HG03066 (cell line): ENCODE results near the gene CLIP4.
A peak's percentile ranks its signal among the peaks of the same experiment; 100 is the strongest.
"Not testable (repeated sequence)": the region's sequence is repeated elsewhere in the genome, so short reads cannot be mapped to it uniquely, and the experiment has no call there.

Experiments used
- ATAC-seq: cut with Tn5 transposase; IDR thresholded peaks from one replicate; pipeline ENCODE4 v1.9.1; 2021; ENCODE audit warnings: low read depth; ENCODE audit not compliant: unreplicated experiment

CLIP4 gene, protein sequence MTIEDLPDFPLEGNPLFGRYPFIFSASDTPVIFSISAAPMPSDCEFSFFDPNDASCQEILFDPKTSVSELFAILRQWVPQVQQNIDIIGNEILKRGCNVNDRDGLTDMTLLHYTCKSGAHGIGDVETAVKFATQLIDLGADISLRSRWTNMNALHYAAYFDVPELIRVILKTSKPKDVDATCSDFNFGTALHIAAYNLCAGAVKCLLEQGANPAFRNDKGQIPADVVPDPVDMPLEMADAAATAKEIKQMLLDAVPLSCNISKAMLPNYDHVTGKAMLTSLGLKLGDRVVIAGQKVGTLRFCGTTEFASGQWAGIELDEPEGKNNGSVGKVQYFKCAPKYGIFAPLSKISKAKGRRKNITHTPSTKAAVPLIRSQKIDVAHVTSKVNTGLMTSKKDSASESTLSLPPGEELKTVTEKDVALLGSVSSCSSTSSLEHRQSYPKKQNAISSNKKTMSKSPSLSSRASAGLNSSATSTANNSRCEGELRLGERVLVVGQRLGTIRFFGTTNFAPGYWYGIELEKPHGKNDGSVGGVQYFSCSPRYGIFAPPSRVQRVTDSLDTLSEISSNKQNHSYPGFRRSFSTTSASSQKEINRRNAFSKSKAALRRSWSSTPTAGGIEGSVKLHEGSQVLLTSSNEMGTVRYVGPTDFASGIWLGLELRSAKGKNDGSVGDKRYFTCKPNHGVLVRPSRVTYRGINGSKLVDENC

DNA sequence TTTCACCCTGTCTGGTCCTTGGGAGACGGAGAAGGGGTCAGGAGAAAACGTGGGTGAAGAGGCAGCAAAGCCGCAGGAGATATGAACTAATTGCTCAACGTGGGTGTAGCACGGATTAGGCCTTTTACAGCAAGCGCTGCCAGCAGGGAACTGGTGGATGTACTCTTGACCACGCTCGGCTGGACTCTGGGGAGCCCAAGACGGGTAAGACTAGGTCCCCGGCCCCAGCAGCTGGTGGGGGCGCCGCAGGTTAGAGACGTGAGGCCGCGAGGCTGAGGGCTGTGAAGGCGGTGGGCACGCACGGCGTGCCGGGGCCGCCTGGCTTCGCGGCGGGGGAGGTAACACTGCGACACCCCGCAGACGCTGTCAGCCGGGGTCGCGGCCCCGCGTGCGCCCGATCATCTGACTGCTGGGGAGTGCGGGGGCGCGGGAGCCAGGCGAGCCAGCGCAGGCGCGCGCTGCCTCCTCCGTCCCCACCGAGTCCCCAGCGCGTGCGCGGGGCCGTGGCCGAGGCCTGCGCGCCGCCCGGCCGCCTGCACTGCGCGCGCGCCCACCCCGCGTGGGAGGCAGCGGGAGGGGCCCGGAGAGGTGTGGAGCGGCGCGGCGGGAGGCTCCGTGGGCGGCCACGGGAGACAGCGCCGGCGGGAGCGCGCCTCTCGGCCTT lies at the start of gene CLIP4:
Gene CLIP4, plus strand, starts transcription at position 470 of the 664 bp plus-strand sequence. CDS start 5,974 bp downstream, outside the sequence.
- ATAC-seq = no peak

DNA sequence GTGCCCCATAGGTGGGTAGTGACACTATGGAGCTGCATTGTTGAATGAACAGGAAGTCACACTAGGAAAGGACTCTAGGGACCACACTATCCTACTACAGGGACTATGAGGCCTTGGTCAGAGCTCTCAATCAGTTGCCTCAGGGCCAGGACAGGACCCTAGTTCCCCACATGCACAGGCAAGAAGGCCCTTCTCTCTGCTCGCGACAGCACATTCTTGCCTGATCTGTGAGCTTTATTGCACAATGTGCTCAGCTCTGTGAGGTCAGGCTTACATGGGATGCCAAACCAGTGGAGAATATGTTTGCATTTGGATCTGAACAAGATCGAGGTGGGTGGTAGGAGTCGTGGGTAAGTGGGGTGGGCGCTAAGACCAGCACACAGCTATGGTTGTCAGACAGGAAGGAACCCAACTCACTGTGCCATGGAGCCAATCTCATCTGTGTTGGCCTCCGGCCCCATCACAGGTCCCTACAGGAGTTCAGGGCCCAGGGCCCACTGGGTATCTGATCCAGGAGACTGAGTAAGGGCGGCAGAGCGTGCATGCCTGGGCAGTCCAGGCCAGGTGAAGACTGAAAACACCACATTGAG lies 48.8 kb upstream of the CLIP4 start:
- no peak for ATAC-seq

DNA sequence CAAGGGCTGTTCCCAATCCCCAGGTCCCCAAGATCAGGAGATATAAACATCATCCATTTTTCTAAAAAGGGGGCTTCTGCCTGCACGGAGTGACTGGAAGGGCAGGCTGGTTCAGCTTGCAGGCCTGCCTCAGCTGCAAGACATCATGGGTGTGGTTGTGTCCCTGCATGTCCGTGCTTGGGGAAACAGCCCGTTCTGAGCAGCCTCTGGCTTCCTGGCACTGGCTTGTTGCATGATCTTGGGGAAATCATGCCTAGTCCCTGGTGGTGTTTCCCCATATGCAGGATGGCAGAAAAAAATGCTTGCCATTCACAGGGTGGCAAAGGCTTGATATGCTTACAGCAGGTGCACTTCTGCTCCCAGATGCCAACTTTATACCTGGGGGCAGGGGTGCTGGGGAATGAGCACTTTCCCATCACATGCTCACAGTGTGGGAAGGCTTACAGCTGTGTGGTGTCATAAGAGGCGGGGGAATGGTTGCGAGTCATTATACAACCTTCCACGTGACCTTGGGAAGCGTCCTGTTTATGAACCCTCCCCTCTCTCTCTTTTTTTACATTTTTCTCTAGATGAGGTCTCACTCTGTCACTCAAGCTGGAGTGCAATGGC lies 48.1 kb upstream of the CLIP4 start:
- ATAC-seq = no peak

DNA sequence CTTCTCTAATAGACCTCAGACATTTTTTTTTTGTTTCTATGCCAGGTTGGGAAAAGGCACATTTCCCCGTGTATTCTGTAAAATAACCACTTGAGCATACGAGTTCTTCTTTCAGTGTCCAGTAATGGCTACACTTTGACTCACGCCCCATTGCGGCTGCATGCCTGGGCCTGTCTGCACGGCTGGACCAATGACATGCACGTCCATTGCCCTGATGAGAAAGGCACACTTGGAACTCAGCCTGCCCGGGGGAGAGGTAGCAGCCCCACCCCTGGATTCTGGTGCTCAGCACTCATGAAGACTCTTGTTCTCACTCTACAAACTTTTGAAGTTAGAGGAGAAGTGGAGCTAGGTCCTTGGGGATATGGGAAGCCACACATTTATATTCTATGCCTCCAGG lies 46.7 kb upstream of the CLIP4 start:
- ATAC-seq = no peak

DNA sequence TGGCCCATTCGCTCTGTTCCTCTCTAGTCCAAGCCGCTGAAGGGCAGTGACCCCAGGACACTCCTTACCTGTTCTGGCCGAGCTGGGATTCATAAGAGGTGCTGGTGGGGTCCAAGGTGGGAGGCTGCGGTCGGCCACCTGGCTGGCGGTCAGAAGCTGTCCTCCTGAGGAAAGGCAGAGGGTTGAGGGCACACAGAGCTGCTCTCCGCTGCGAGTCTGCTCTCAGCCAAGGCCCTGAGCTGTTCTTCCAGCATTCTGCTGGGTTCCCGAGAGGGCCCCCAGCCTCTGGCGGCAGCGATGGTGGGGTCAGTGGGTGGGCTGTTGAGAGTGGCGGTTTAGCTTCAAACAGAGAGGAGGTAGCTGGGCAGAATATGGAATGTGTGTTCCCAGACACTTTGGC lies 44.7 kb upstream of the CLIP4 start:
- ATAC-seq = no peak

DNA sequence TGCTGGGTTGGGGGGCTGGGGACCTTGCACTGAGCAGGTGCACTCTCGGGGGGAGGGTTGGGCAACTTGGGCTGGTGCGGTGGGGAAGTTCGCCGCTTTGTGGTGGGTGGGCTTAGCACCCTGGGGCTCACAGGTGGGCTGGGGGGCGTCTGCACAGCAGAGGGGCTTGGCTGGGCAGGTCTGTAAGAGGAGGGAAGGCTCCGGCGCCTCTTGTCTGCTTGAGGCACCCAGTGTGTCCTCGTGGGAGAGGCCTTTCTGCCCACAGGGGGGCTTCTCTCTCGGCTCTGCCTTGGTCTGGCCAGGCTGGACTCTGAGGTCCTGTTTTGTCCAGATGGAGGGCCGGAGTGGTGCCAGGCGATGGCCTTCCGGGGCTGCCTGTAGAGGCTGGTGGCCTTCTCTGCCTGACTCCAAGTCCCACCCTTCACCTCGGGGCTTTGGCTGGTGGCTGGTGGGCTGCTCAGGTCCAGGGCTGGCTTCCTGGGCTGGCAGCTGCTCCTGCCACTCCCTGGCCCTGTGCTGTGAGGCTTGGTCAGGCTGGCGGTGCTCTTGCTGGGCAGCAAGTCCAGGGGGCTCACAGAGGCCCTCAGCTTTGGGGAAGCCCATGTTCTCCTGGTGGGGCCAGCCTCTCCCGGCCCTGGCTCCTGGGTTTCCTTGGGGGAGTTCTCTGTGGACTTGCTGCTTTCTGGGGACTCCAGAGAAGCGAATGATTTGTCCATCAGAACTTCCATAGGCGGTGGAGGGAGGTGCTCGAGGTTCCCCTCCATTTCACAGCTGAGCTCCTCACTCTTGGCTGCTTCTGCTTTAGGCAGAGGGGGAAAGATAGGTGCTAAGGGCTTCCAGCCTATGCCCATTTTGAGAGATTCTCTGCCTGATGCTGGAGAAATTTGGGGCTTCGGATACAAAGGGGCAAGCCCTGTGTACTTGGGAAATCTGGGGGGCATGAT lies 43.9 kb upstream of the CLIP4 start:
- ATAC-seq = no peak

DNA sequence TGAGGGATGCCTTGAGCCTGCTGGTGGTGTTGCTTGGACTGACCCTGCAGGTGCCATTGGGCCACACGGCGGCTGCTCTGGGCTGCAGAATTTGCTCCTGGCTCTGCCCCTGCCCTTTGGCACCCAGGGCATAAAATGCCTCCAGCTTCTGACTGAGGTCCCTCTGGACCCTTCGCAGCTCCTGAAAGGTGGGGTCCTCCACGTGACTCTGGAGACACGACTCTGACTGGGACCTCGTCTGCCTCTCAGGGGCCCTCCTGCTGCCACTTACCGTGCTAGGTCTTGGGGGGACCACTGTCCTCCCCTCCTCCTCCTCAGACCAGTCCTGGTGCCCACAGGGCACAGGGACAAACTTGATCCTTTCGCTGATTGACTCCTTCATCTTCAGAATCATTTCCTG lies 43.0 kb upstream of the CLIP4 start:
- no peak for ATAC-seq

DNA sequence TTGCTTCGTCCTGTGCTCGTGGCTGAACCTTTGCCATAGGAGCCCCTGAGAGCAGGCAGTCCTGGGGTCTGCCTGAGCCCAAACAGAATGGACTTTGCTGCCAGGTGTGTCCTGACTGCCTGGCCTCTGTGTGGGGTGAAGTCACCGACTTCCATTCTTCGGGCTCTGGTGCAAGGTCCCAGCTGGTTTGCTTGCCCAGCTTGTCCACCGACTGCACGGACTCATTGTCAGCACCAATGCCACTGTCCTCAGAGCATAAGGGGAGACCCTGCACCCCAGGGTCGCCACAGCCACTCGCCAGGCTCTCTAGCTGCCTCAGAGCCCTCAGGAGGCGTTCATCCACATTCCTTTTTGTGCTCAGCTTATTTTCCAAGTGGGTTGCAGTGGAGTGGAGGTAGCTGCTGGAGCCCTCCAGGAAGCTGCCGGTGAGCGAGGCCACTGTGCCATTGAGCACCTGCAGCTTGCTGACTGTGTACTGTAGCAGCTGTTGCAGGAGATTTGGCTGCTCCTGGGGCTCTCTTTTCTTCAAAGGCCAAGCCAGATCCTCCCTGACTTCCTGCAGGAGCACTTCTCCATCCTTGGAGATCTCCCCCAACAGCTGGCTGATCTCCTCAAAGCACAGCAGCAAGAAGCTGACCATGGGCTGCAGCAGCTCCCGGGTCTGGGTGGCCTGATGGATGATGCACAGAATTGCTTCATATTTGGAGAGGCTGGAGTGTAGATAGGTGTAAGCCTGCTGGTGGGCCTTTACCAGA lies 42.1 kb upstream of the CLIP4 start:
- no peak for ATAC-seq

DNA sequence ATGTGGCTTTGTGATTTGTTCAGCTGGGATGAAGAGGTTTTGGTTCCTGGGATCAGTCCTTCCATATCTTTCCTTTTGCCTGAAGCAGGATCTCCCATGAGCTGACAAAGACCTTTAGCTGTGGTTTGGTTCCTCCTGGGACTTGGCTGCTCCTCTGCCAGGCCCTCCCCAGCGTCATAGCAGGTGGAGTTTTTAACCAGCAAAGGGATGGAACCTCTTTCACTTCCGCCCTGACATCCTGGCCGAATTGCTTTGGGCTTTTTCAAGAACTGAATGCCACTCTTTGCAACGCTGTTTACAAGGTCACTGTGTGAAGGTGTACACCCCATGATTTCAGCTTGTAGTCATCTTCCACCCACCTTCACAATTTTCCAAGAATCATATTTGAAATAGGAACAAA lies 41.3 kb upstream of the CLIP4 start:
- no peak for ATAC-seq

DNA sequence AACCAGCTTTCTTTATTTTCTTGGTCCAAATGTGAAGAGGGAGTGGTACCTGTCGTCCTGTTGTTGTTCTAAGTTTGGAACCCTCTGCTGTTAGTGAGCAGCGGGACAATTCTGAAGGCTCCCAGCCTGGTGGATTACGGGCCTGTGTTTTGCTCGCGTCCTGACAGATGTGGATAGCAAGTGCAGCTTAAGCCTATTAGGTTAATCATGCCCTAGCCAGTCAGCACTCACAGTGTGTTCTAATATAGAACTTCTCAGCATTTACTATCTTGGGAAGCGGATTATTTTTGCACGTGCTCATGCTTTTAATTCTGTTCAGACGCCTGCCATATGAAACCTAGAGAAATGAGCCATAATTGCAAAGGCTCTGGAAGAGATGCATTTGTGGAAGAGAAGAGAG lies 40.8 kb upstream of the CLIP4 start, which contains the start of gene PCARE:
Gene PCARE, minus strand, starts transcription at position 113 of the 400 bp plus-strand sequence. CDS start 262 bp downstream, outside the sequence.
- ATAC-seq = no peak

DNA sequence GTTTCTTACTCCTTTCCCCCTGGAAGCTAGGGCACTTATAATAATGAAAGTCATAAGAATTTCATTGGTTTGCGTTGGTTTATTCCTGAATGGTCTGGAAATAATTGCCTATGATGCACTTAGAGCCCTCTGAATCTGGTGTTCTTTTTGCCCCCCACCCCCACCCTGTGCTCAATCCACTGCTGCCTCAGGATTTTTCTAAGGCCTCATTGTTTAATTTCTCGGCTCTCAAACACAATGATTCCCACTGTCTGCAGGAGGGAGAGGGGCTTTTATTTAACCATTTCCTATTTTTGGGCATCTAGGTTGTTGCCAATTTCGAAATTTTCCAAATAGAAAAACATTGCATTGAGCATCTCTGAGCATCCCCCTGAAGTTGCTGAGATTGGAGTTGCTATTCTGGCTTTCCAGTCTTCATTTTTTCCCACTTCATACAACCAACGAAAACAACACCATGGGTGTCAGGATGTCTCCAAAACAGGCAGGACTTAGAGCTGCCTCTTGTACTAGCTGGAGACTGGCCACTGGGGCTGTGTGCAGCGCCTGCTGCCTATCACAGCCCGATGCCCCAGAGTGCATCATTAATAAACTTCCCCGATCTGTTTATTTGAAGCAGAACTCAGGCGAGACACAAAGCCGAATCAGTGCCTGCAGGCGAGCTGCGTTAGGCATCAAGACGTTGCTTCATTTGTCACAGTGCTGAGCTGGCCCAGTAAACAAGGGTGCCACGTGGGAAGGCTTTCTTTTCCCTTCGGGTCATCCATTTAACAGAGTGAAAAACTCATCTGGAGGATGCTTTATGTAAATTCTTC lies 39.1 kb upstream of the CLIP4 start:
- no peak for ATAC-seq

DNA sequence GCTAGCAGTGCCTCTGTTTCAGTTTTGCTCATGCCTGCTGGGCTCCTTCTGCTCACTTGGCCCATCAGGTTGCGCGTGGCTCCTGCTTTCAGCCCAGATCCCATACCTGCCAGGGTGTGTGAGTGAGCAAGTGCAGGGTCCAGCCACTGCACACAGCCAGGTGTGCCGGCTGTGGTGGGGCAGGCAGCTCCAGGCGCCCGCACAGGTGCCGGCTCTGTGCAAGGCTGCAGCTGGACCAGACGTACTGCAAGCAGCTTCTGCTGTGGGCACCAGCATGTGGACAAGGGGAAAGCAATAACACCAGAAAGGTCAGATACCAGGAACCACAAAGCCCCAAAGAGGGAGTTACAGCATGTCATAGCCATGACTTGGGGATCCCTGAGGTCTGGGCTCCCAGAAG lies 35.3 kb upstream of the CLIP4 start:
- no peak for ATAC-seq

DNA sequence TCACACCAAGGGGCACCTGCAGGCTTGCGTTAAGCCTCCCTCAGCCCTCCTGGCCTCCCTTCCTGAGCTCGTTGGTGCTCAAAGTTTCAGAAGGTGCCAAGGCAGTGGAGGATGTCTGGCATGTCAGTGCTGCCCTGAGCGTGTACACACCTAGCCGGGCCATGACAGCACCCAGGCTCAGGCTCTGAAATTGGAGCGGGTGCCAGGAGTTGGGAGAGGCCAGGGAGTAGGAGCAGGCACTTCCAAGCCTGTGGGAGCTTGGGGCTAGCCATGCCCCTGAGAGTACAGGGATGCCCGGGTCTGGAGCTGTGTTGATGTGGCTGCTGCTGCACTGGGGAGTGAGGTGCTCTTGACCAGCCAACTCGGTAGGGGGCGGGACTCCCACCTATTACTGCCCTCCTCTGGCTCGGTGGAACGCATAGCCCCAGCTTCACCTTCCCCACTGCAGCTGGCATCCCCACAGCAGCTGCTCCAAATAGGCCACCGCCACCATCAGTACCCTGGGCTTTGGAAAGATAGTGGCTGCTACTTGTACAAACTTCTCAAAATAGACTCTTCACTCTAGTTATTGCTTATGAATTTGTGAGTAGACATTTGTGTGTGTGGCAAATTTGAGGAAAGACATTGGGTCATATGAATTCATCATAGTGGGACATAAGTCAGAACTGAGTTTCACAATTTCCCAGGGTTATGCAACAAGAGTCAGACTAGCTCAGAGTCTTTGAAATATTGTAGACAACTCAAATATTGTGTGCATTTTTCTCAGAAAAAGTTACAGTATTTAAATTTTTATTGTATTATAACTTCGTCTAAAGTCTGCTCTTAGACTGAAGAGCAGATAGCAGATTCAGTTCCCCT lies 34.1 kb upstream of the CLIP4 start:
- no peak for ATAC-seq

DNA sequence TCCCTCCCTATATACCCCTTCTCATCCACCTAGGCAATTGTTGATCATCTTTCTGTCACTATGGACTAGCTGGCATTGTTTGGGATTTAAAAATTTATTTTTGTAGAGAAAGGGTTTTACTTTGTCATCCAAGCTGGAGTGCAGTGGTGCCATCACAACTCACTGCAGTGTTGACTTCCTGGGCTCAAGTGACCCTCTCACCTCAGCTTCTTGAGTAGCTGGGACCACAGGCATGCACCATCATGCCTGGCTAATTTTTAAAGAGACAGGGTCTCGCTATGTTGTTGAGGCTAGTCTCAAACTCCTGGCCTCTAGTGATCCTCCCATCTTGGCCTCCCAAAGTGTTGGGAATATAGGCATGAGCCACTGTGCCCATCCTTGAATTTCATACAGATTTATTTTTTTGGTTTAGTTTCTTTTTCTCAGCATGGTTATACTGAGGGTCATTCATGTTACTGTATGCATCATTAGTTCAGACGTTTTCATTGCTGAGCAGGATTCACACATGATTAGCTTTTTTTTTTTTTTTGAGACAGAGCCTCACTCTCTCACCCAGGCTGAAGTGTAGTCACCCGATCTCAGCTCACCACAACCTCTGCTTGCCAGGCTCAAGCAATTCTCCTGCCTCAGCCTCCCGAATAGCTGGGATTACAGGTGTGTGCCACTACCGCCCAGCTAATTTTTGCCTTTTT lies 32.3 kb upstream of the CLIP4 start:
- ATAC-seq = peak; percentile 72

DNA sequence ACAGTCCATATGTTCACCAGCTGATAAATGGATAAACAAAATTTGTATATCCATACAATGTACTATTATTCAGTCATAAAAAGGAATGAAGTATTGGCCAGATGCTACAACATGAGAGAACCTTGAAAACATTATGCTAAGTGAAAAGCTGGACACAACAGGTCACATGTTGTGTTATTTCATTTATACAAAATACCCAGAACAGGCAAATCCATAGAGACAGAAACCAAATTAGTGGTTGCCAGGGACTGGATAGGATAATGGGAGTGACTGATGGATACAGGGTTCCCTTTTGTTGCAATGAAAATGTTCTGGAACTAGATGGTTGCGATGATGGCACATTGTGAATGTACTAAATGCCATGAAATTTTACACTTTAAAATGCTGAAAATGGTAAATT lies 30.7 kb upstream of the CLIP4 start:
- no peak for ATAC-seq

DNA sequence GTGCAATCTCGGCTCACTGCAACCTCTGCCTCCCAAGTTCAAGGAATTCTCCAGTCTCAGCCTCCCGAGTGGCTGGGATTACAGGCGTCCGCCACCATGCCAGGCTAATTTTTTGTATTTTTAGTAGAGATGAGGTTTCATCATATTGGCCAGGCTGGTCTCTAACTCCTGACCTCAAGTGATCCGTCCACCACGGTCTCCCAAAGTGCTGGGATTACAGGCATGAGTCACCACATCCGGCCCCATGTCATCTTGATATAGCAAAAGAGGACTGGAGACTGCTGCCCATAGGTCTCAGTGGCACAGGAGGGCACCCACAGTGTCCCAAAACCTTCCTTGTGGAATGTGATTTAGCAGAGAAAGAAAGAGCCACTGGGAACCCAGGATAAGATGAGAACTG lies 24.9 kb upstream of the CLIP4 start:
- ATAC-seq = not testable (repeated sequence)
